GM19452 (cell line): Measurements from ENCODE around the gene DNAH9.

Source experiments
- ATAC-seq: cut with Tn5 transposase; IDR thresholded peaks from one replicate; pipeline ENCODE4 v1.9.1; 2021; ENCODE audit not compliant: unreplicated experiment

Gene DNAH9

GRCh38 chr17:11598274-11599221 is at the start of gene DNAH9:
DNAH9 (plus strand) TSS chr17:11598470; CDS start chr17:11598499, 29 bp downstream.
- no peak for ATAC-seq

GRCh38 chr17:11550431-11550830 is 47.8 kb upstream of the DNAH9 start:
- no peak for ATAC-seq

GRCh38 chr17:11551442-11551841 is 46.8 kb upstream of the DNAH9 start:
- no peak for ATAC-seq

DNA sequence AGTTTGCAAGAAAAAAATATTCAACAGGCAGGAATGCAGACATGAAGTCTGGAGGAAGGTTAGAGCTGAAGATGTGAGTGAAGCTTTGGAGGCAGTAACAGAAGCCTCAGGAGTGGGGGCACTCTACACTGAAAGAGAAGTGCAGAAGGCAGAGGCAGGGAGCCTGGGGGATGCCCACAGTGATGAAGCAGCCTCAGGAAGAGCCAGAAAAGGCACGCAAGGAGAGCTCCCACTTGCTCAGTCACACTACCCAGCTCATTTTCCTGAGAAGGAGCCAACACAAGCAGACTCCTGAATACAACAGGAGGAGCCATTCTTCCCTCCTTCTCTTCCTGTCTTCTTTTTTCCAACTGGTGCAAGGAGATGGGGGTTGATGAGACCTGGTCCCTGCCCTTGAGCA is 45.1 kb upstream of the DNAH9 start:
- no peak for ATAC-seq

GRCh38 chr17:11554042-11554441 is 44.2 kb upstream of the DNAH9 start:
- no peak for ATAC-seq

DNA sequence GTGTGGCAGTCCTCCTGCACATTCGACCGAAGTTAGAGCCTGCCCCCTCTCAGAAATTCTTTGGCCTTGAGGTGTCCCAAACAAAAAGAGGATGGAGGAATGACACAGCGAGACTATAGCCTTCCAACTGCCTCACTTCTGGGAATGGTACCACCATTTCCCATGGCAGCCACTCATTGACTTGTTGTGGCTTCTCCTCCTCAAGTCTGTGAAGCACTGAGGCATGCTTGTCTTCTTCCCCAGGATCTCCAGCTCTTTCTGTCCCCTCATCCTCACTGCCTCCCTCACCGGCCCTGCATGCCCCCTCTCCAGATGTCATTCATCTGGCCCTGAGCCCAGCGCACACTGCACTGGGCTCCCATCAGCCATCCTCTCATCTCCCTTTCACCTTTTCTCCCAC is 43.7 kb upstream of the DNAH9 start:
- ATAC-seq: no peak

- ATAC-seq: no peak
Measured at GRCh38 chr17:11555530-11555929, 42.7 kb upstream of the DNAH9 start.

GRCh38 chr17:11557727-11558452 is 40.4 kb upstream of the DNAH9 start:
- ATAC-seq: no peak

DNA sequence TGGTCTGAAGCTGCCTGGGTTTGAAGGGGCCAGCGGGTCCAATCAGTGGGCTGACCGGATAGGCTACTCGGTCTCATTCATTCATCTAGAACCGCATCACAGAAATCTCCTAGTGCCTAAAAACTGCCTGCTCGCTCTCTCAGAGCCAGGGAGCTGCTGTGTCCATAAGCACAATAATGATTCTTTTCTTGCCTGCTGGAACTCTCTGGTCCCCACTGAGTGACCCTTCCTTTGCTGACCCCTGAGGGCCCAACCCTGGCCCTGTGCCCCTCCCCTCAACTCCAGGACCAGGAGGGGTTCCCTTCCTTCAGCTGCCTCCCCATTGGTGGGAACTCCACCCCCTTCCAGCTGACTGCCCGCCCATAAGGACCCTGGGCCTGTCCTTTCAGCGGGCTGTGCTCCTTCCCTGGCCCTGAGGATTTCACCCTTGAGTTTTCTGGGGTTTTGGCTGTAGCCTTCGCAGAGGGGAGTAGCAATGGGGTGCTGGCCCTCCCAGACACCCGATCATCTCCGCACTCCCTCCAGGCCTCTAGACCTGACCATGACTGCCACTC is 39.5 kb upstream of the DNAH9 start:
- ATAC-seq: no peak

GRCh38 chr17:11559601-11560000 is 38.7 kb upstream of the DNAH9 start:
- no peak for ATAC-seq

DNA sequence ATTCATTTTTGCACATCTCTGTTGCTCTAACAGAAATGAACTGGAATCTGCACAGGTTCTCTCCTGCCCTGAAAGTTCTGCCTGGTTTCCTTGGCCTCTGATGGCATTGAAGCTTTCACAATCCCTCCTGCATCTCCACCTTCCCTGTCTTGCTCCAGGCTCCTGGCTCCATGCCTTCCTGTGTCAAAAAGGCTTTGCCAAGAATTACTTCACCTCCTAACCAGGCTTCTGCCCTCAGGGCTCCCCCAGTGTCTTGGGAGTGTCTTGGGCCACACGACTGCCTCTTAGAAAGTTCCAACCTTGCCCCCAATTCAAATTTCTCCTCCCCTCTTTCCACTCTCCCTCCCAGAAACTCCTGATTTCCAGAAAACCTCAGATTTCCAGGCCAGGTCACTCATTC is 37.0 kb upstream of the DNAH9 start:
- ATAC-seq: no peak

- ATAC-seq: no peak
Measured at GRCh38 chr17:11561702-11562101, 36.6 kb upstream of the DNAH9 start.

DNA sequence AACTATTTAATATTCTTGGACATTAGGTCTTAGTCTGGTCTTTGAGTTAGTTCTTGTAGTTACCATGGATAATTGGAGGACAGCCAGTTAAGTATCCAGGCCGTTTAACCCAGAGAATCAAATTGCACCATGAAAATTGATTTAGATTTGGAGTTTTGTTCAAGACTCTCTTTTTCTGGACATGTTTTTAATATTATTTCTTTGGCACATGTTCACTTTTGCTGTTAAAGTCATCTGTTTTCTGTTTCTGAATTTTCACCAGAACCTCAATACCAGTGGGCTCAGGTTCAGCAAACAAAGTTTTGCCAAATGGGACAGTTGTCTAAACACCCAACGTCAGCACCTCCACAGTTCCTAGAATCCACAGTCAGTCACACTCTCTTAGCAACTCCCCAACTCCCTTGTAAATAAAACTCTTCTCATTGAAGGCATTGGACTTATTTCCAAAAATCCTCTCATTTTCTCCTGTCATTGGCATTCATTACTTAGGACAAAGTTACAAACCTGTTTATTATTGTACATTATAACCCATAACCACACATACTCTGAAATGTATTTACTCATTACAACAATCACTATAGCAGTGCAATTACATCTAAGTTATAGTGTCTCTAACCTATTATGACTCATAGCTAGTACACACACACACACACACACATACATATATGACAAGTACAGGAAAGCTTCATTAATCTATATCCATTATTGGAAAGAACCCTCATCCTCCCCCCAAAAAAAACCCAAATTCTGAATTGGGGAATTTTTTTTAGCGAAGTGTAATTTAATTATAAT is 33.5 kb upstream of the DNAH9 start:
- ATAC-seq: no peak

DNA sequence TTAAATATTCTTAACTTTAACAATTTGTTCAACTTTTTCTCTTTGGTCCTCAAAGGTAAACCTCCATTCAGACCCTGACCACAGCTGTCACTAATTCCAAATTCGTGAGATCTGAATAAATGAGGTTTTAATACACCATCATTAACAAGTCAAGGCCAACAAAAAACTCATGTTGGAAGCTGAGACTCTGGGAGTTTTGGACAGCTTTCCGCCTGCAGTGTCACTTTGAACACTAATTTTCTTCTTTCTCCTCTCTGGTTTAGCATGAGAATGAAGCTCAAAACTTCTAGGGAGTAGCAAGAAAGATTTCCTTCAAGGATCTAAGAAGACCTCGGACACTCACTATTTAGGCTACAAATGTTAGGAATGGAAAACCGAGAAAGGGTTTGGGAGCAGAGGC is 32.7 kb upstream of the DNAH9 start:
- no peak for ATAC-seq

DNA sequence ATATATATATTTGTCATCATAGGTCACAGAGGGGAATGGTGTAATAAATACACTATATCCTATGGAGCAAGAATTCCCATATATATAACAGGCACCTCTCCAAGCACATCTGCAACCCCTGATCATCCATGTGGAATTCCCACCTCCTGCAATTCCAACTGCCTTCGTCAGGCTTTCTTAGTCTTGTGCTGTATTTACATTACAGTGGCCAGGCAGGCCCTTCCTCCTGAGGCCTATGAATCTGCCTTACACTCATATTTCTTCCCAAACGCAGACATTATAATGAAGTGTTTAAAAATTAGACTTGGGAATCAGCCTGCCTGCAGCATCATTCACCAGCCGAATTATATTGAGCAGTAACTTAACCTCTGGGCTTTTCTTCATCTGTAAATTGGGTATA is 19.3 kb upstream of the DNAH9 start:
- no peak for ATAC-seq

DNA sequence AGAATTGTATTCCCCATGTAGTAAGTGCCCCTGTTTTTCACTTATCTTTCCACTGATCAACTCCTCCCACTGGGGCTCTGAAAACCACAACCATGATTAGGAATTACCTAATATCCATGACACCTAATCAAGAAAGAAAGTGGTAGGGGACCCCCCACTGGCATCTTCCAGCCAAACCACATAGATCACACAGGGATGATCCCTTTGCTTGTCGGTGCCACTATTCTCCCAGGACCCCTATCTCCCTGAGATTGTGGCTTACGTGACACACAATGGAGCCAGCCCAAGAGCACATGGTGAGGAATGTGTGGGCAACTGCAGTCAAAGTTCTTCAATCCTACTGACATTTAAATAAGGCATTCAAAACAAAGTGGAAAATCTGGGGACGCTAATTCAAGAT is 17.6 kb upstream of the DNAH9 start:
- no peak for ATAC-seq

- ATAC-seq: no peak
Measured at GRCh38 chr17:11582217-11582616, 16.1 kb upstream of the DNAH9 start.

- no peak for ATAC-seq
Measured at GRCh38 chr17:11583306-11583992, 14.8 kb upstream of the DNAH9 start.

GRCh38 chr17:11589716-11590115 is 8.6 kb upstream of the DNAH9 start:
- ATAC-seq: no peak

- no peak for ATAC-seq
Measured at GRCh38 chr17:11601661-11602060, 3.4 kb downstream of the DNAH9 start.
